NCI-H2029 treated with DMSO at 0.1 percent for 48 hours (cell line): Measurements from ENCODE around the gene BARHL1.

Source experiments
- DNase-seq: peaks from one replicate; lab custom pipeline; 2025; lab: John Stamatoyannopoulos, UW

The BARHL1 gene

DNA sequence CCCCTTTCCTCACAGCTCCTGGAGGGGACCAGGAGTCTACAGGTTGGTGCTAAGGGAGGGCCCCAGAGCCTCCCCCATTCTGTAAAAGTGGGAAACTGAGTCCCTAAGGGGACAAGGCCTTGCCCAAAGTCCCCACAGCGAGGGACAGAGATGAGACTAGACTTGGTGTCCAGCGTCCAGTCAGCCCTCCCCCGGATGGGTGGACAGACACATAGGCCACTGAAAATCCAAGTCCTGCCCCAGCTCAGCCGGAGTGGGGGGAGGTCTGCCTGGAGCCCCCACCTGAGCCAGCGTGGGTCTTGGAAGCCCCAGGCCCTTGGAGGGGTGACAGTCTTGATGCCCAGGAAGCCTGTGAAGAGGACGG lies 5.2 kb downstream of the BARHL1 start:
- DNase-seq: no peak

DNA sequence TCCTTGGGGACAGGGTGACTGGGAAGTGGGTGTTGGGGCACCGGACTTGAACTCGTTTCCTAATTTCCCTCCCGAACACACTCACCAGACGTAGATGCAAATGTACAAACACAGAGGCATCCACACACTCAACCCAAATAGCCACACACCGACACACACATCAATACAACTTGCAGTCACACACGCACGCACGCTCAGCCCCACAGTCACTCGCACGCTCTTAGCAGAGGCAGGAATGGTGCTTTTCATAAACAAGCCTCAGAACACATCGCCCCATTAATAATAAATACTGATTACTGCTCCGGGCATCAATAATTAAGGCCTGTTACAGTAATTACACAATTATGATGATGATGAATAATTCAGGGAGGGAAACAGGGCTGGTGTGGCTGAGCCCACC lies 5.7 kb downstream of the BARHL1 start:
- DNase-seq: no peak

DNA sequence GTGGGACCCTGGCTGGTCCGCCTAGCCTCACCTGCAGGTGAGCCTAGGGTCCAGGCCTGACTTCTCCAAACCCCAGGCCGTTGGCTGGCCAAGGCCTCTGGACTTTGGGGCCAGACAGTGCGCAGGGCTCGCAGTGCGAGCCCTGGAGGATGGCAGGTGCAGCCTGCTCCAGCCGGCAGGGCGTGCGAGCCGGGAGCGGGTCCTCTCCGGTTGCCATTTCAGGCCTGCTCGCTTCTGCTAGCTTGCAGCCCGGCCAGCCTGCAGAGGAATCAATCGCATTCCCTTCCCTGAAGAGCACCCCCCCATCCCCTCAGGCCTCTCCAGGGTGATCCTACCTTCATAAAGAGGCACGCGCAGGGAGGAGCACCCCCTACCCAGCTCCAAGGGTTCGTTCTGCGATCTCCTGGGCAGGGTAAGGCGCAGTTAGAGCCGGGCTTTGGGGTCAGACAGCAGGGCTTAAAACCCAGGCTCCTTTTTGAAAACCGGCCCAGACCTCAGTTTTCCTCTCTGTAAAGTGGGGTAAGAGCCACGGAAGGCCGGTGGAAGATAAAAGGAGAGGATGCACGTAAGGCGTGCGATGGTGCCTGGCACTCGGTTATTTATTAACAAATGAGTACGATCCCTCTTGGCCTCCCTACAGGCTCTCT lies 6.2 kb downstream of the BARHL1 start:
- no peak for DNase-seq

DNA sequence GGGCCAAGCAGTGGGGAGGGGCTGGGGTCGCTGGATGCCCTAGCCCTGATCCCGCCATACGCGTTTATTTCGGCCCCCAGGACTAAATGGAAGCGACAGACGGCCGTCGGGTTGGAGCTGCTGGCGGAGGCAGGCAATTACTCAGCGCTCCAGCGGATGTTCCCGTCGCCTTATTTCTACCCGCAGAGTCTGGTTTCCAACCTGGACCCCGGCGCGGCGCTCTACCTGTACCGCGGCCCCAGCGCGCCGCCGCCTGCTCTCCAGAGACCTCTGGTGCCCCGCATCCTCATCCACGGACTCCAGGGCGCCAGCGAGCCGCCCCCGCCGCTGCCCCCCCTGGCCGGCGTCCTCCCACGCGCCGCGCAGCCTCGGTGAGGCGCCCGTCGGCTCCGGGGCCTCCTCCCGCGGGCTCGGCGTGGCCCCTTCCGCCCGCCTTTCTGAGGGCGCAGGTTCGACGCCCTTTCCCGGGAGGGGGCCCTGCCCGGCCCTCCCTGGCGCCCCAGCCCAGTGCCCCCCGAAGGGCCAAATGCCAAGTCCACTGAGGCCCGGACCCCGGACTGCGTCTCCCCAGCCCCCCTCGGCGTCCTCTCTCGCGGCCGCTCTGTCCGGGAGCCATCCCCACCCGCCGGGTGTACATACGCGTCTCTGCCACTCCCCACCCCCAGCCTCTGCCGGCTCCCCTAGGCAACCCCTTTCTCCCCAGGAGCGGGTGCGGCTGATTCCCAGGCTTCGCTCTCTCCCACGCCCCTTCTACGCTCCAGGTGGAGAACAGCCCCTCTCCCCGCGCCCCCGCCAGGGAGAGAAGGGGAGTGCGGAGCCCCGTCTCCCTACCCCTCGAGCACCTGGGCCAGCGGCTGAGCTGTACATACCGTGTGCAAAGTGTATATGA lies 7.0 kb downstream of the BARHL1 start:
- no peak for DNase-seq

DNA sequence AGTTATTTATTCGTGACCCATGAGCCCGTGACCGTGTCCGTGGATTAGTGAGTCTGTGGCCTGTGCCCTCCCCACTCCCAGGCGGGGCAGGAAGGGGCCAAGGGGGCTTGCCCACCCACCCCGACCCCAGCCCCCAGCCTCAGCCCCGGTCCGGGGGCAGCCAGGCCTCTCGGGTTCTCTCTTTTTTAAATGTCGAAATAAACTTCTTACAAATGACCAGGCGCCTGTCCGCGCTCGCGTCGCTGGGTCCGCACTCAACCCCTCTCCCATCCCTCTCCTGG lies 7.6 kb downstream of the BARHL1 start:
- DNase-seq: no peak

DNA sequence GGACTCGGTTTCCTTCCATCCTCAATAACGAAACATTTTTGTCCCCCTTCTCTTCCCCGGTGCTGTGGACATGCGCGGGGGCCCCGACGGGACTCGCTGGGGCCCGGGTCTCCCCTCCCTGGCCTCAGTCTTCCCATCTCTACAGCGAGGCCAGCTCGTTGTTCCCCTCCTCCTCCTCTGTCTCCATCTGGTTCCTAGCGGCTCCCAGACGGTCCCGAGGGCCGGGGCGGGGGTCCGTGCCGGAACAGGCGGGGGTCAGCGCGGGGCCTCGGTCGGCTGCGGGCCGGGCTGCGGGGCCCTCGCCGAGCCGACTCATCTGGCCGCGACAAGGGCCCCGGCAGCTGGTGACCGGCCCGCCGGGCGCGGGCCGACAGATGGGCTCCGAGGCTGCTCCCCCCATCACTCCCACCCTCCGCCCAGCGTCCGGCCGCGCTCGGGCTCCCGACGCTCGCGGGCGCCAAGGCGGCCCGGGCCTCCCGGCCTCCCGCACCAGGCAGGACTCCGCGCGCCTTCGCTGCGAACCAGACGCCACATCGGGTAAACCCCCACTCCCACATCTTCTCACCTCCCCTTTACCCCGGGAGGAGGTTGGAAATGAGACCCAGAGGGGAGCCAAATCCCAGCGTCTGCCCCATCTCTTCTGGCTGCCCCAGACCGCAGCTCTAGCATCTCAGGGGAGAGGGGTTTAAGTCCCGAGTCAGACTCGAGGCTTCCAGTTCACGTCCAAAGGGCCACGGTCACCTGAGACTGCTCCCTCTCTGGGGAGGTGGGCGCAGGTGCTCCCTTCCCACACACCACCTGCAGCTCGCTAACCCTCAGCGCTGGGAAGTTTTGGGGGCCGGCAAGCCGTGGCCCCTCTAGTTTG lies 8.1 kb downstream of the BARHL1 start:
- DNase-seq: no peak

GRCh38 chr9:132591244-132591643 lies 8.8 kb downstream of the BARHL1 start:
- DNase-seq: no peak

DNA sequence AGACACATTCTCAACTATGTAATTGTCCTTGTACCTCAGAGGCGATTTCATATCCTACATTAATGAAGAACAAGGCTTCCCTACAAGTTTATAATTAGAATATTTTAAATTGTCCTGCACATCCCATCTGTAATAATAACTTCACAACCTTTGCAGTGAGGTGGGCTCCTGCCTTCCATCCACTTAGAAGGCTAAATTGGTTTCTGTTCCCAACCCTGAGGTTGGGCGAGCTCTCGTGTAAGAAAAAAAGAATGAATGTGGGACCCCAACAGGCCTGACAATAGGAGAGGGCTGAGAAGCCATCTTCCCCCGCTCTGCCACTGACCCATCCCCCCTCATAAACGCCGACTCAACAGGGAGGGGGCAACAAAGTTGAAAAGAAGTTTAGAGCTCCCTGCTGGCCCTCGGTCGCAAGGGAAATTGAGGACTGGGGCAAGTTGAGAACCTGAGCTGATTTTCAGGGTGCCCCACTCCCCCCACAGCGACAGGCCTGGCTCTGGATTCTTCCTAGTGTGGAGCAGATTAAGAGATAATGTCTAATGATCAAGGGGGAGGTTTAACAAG lies 9.4 kb downstream of the BARHL1 start:
- DNase-seq: no peak

DNA sequence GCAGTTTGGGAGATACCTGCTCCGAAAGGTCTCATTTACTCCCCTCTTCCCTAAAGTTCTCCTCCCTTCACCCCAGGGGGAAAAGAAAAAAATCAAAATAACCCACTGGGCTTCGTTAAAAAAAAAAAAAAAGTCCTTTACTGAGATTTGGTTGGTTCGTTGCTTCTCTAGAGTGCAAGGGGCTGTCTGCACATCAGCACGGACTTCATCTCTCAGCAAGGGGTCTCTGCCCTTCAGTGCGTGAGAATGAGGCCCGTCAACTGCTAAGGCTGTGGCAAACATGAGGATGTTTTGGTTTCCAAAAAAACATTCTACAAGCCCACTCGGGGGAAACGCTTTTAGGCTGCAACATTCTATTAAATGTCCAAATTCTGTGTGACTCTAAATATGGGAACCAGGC lies 10.0 kb downstream of the BARHL1 start:
- DNase-seq: no peak

DNA sequence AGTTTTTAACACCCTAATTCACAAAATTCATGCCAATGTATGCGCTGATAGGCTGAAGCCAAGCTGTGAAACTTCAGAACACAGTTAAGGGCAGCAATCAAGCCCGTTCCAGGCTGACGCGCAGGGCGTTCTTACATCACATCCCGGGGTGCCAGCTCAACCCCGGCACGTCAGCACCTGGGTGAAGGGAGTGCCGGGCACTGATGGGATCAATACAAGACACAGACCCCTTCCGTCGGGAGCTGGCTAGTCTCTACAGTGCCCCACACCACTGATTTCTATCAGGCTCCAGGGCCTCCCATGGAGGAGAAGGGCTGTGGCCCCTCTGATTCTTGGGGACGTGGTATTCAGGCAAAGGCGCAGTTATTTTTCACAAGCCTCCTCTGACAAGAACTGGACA lies 12.0 kb downstream of the BARHL1 start:
- no peak for DNase-seq

GRCh38 chr9:132595319-132595718 lies 12.9 kb downstream of the BARHL1 start:
- no peak for DNase-seq

DNA sequence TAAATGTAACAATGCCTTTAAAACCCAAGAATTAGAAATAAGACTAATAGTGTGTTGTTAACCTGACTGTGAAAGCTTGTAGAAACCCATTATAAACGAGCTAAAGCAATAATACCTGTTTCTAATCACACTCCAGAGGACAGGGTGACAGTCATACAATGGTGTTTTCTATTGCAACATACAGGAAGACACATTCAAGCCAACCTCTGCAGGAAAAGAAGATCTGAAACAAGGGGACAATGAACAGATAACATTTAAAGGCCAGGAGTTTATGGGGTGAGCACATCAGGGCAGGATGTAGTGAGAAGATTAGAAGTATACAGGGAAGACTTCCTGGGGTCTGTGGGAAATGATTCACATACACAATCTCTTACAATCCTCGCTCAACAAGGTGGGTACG lies 13.8 kb downstream of the BARHL1 start:
- no peak for DNase-seq

- no peak for DNase-seq
Measured at GRCh38 chr9:132597073-132597775, 14.8 kb downstream of the BARHL1 start.

DNA sequence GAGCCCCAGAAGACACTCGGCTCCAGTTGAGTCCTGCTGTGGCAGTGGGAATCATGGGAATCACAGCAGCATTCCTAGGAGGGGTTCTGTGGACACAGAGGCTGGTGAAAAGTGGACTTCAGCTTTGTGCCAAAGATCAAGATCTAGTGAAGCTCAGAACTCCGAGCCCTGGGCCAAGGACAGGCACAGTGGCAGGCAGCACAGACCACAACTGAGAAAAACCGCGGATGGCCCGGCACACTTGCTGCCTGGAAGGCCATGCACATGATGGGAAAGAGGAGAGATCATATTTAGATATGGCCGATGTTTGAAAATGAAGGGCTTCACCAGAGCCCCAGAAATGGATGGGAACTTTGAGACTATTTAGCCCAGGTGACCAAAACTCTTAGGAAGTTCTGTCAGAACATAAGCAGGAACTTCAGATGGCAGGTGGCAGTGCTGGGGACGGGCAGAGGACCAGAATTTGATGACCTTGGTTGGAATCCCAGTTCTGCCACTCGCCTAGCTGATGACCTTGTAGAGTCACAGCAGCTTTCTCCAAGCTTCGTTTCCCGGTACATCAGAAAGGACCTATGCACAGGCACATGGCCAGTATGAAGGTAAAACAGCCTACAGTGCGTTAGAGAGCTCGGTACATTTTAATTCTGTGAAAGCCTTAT lies 18.0 kb downstream of the BARHL1 start:
- no peak for DNase-seq

DNA sequence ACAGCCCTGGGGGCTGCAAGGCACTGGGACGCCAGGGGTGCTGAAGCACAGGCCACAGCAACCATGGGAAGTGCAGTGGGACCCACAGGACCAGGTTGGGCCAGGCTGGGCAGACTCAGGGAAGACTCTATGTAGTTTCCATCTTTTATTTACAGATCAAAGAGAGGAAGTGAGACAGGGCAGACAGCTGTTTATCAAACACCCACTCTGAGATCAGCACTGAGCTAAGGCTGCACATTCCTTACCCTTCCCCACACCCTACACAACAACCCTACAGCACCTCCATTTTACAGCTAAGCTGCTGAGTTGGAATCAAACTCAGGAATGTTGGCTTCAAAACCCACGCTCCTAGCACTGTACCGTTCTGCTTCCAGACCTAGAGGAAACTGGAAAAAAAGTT lies 19.8 kb downstream of the BARHL1 start:
- no peak for DNase-seq

- no peak for DNase-seq
Measured at GRCh38 chr9:132605387-132605786, 23.0 kb downstream of the BARHL1 start.

GRCh38 chr9:132606066-132606465 lies 23.7 kb downstream of the BARHL1 start:
- DNase-seq: no peak

DNA sequence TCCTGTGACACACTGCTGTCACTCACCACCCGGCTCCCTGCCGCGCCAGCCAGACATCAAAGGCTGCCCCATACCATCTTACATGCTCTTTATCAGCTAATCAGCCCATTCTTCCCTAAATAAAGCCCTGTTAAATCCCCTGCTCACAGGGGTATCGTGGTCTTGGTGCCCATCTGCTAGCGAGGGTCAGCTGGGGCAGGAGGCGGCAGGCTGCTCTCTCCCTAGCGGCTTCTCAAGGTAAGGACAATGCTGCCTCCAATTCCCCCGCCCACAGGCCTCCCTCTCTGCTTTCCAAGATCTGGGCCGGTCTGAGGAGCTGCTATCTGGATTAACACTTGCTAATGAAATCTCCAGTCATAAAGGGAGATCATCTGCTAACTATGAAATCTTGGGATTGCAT lies 26.8 kb downstream of the BARHL1 start:
- DNase-seq: no peak

- DNase-seq: no peak
Measured at GRCh38 chr9:132609829-132610228, 27.4 kb downstream of the BARHL1 start.

GRCh38 chr9:132610661-132611060 lies 28.3 kb downstream of the BARHL1 start:
- no peak for DNase-seq

DNA sequence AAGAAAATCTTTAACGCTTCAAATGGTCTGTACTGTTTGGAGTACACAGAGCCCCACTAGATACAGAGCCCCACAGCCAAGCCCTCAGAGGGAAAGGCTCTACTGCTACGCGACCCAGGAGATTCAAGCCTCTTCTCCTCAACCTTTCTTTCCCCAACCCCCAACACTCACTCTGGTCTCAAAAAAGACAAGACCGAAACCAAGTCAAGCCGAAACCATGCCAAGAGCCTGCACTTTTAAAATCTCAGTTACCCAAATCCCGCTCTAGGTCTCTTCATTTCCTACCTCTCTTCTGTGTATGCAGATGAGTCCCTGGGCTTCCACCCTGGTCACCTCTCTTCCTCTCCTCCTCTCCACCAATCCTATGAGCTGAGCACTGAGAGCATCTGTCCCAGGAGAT lies 31.9 kb downstream of the BARHL1 start:
- no peak for DNase-seq

GRCh38 chr9:132615774-132616173 lies 33.4 kb downstream of the BARHL1 start:
- DNase-seq: no peak
